OCI-LY3 (cell line): ENCODE measurements around the gene CYGB.
"Not testable (repeated sequence)": the region's sequence is repeated elsewhere in the genome, so short reads cannot be mapped to it uniquely, and the experiment has no call there.

ENCODE experiments used
- EZH2phosphoT487 ChIP-seq: fragments of 200-600 bp; shearing (Covaris generic); IDR thresholded peaks from 2 replicates; pipeline ENCODE4 v1.6.1; 2018; ENCODE audit warnings: antibody characterized with exemption, mixed run types, low read depth
- TF ChIP-seq, protein P1 (sequence below): fragments of 200-600, 300-600 bp; sonication (generic); IDR thresholded peaks from 2 replicates; pipeline ENCODE4 v1.5.1; 2014; ENCODE audit warnings: antibody characterized with exemption, low read length, low read depth

DNA sequence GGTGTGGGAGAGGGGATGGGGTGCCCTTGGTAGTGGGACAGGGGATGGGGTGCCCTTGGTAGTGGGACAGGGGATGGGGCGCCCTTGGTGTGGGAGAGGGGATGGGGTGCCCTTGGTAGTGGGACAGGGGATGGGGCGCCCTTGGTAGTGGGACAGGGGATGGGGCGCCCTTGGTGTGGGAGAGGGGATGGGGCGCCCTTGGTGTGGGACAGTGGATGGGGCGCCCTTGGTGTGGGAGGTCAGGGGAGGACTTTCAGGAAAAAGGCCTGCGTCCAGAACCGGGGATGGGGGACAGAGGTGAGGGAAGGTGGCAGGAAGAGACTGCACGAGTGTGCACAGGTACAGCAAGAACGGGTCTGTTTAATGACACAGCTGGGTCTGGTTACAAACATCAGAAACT is 10.5 kb downstream of the CYGB start:
- TF ChIP-seq, protein P1, sequence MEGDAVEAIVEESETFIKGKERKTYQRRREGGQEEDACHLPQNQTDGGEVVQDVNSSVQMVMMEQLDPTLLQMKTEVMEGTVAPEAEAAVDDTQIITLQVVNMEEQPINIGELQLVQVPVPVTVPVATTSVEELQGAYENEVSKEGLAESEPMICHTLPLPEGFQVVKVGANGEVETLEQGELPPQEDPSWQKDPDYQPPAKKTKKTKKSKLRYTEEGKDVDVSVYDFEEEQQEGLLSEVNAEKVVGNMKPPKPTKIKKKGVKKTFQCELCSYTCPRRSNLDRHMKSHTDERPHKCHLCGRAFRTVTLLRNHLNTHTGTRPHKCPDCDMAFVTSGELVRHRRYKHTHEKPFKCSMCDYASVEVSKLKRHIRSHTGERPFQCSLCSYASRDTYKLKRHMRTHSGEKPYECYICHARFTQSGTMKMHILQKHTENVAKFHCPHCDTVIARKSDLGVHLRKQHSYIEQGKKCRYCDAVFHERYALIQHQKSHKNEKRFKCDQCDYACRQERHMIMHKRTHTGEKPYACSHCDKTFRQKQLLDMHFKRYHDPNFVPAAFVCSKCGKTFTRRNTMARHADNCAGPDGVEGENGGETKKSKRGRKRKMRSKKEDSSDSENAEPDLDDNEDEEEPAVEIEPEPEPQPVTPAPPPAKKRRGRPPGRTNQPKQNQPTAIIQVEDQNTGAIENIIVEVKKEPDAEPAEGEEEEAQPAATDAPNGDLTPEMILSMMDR, result not testable (repeated sequence)
- not testable (repeated sequence) for TF ChIP-seq EZH2phosphoT487
